Stimulated activated CD4-positive, alpha-beta T cell treated with anti-CD3 and anti-CD28 coated beads, Interleukin-12 subunit alpha, Interleukin-12 subunit beta, amount 100 ng/mL, for 48 hours (primary cell): ENCODE data around the gene NHSL2.
A peak's percentile ranks its signal among the peaks of the same experiment; 100 is the strongest.
"Not testable (repeated sequence)": the region's sequence is repeated elsewhere in the genome, so short reads cannot be mapped to it uniquely, and the experiment has no call there.

Source experiments
- DNase-seq, 3 donors: peaks; one replicate each; pipeline ENCODE4 v3.0.0-alpha.2; 2020; ENCODE audit warnings: low read depth in 2 of 3, low spot score in 1 of 3

NHSL2 gene

DNA sequence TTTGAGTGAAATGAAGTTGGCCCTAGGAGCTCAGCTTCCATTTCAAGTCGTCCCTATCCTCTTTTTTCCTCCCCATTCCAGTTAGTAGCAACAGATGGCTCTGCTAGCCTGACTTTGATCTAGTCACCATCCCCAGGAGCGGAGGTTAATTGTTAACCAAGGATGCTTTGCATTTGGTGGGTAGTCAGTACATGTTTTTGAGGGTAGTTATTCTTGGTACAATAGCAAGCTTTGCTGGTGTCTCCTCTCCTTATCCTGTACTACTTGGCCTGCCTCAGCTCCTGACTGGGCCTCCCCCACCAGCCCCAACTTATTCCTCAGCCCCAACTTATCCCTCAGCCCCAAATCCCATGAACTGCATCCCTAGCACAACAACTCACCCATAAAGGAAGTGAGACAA, 235.9 kb downstream of the NHSL2 start:
- no peak for DNase-seq

GRCh38 chrX:72158773-72159172, 248.1 kb downstream of the NHSL2 start:
- no peak for DNase-seq

DNA sequence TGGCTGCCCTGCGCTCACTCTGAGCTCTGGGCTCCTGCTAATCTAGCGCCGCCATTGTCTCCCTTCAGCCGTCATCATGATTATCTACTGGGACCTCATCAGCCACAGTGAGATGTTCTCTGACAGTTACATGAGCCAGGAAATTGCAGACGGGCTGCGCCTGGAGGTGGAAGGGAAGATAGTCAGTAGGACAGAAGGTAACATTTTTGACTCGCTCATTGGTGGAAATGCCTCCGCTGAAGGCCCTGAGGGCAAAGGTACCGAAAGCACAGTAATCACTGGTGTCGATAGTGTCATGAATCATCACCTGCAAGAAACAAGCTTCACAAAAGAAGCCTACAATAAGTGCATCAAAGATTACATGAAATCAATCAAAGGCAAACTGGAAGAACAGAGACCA, 249.1 kb downstream of the NHSL2 start:
- DNase-seq: no peak

DNA sequence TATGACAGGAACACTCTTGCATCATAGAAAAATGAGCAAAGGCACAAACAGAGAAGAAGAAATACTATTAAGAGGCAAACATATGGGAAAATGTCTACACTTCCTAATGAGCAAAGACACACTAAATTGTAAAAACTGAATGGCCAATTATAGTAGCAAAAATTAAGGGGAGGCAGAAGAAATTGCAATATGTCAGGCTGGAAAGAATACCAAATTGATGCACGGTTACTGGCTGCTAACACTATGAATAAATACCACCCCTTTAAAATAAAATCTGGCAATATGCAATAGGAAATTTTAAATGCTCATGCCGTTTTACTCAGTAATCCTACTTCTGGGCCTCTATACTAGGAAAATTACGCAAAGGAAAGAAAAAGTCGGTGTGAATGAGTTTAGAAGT, 254.9 kb downstream of the NHSL2 start:
- no peak for DNase-seq

- no peak for DNase-seq
Observed at GRCh38 chrX:72169008-72169728, 258.5 kb downstream of the NHSL2 start.

GRCh38 chrX:72176289-72176688, 265.6 kb downstream of the NHSL2 start:
- not testable (repeated sequence) for DNase-seq

- DNase-seq: no peak
Observed at GRCh38 chrX:72176981-72177380, 266.3 kb downstream of the NHSL2 start.

- no peak for DNase-seq
Observed at GRCh38 chrX:72180539-72180938, 269.9 kb downstream of the NHSL2 start.

DNA sequence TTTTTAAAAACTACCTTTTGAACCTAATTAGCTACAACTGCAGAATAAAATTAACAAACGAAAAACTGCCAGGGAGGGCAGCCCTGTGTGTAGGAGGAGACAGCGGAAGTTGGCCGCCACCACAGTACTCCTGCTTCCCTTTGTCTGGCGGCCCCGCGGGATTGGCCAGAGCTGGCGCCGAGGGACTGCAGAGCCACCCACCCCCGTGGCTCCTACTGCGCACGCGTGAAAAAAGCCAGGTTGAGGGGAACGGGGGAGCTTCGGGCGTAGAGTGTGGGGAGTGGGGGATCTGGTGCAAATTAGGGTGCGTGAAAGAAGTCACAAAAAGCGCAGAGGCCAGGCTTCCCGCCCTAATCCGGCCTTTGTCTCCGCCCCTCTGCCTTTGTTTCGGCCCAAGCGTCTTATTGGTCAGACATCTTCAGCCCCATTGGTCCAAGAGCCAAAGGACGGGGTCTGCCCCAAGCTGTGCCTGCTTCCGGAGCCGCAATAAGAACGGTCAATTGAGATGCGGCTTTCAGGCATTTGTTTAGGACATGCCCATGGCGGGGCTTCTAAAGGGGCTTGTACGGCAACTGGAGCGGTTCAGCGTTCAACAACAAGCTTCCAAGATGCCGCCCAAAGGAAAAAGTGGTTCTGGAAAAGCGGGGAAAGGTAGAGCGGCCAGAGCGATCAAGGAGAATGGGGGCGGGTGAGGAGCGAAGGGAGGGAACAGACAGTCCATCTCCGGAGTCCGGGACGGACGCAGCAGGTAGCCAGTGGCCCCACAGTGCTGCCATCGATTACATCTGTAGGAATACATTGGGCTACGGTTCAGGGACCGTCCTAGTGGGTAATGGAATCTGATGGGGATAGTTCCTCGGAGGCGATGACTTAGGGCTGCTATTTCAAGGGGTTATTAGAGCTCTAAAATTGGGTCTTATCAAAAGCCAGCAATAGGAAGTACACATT, 270.8 kb downstream of the NHSL2 start, which contains the start of gene PIN4:
Gene PIN4, plus strand, starts transcription at position 580 of the 948 bp plus-strand sequence. Its CDS starts 29 bp downstream, at position 609.
- DNase-seq: peak; percentile 72 to 79 (median 77)

DNA sequence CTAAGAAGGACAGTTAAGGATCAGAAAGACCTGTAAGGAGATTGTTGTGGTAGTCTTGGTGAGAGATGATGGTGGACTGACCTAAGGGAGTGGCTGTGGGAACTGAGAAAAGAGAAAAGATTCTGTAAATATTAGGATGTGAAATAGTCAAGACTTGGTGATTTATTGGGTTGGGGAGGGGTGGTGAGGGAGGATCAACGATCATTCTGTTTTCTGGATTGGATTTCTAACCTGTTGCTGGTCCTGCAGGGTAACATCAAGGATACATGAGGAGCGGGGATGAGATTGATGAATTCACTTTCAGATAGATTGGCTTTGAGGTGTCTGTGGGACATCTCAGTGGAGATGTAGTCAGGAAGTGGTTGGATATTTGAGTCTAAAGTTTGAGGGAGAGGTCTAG, 272.3 kb downstream of the NHSL2 start:
- no peak for DNase-seq

GRCh38 chrX:72201836-72202536, 291.3 kb downstream of the NHSL2 start:
- DNase-seq: no peak
